Frontal cortex (tissue), 4 donors: ENCODE results near the gene CDHR5. TPM values are rescaled to one million over a fixed set of nuclear protein-coding genes. Genes with fewer than 3 reads are reported as not detected.

Experiments used
- DNase-seq, 2 donors: peaks; one replicate each; pipeline ENCODE4 v3.0.0; 2012; ENCODE audit warnings: low spot score in 2 of 2
- FAIRE-seq: peaks from 2 replicates; lab custom pipeline; 2012; peaks lifted over from hg19 to GRCh38; lab: Jason Lieb, UNC
- total RNA-seq: library from RNA; depleted of rRNA; stranded (reverse); fragments of >200 nt; gene quantifications from one replicate; pipeline ENCODE4 v1.2.3, GENCODE V29; 2014
- donor health status: control.
- donor health status: control.
- donor health status: control.

CDHR5 gene
- total RNA-seq, 1 donor from 2014 or later: not detected

DNA sequence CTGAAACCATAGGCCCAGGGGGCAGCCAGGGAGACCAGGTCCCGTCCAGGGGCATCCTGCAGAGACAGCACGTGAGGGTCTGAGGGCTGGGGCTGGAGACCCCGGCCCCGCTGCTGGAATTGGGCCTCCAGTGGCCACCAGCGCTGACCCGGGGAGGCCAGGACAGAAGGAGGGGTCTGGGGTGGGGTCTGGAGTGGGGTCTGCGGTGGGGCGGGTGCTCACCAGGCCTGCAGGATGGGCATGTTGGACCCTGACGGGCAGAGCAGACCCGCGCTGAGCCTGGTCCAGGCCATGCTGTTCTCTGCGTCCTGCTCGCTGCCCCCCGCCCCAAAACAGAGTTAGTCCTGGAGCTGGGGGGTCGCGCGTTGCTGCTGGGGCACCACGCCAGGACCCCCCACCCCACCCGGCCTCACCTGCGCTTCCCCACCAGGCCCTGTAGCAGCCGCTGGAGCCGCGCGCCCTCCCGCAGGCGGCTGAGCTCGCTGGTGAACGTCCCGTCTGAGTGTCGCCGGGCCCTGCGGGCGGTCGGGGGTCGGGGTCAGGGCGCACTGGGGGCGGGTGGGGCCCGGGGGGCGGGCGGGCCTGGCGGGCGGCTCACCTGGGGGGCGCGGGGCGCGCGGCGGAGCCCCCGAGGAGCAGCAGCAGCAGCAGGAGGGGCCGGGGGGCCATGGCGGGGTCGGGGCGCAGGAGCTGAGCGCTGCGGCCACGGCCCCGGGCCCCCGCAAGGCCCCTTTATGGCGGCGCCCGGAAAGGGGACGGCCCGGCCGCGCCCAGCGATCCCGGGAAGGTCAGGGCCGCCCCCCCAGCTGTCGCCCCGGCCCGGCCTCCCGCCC lies 1.9 kb upstream of the CDHR5 start, which contains the start of gene SCT:
TSS of gene SCT (minus strand) at position 707 of the 833 bp plus-strand sequence. CDS start at position 669, 38 bp downstream.
- DNase-seq: no peak
- no peak for FAIRE-seq

- DNase-seq (no peak), FAIRE-seq (no peak)
These were observed 997 bp upstream of the CDHR5 start for GRCh38 chr11:625636-626268.

DNA sequence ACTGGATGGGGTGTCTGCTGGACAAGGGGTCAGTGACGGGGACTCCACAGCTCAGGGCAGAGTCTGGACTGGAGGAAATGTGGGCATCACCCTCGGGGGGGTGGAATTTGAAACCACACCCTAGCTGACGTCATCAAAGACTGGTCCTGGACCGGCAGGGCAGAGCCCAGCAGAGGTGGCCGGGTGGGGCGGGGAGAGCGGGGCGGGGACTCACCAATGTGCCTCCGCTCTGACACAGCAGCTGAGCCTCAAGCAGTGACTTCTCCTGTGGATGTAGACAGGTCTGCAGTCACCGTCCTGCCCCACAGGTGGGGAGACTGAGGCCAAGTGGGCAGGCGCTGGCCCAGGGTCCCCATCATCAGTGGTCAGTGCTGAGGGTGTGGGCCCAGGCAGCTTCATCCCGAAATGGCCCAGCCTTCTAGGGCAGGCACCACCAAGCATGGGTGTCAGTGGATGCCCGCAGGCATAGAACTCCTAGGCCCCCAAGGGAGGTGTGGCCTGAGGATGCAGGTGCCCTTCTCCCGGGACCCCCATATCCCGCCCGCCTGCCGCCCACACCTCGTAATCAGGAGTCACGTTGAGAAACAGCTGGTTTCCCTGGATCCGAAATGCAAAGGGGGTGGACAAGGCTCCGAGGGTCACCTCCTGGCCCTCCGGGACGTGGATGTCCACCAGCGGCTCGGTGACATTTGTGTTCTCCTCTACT lies 603 bp downstream of the CDHR5 start:
- FAIRE-seq (no peak), DNase-seq (no peak)

- DNase-seq (no peak), FAIRE-seq (no peak)
These were observed 1.3 kb downstream of the CDHR5 start for GRCh38 chr11:623349-623869.

- DNase-seq: no peak
These were observed 2.9 kb downstream of the CDHR5 start for GRCh38 chr11:621838-622237.

DNA sequence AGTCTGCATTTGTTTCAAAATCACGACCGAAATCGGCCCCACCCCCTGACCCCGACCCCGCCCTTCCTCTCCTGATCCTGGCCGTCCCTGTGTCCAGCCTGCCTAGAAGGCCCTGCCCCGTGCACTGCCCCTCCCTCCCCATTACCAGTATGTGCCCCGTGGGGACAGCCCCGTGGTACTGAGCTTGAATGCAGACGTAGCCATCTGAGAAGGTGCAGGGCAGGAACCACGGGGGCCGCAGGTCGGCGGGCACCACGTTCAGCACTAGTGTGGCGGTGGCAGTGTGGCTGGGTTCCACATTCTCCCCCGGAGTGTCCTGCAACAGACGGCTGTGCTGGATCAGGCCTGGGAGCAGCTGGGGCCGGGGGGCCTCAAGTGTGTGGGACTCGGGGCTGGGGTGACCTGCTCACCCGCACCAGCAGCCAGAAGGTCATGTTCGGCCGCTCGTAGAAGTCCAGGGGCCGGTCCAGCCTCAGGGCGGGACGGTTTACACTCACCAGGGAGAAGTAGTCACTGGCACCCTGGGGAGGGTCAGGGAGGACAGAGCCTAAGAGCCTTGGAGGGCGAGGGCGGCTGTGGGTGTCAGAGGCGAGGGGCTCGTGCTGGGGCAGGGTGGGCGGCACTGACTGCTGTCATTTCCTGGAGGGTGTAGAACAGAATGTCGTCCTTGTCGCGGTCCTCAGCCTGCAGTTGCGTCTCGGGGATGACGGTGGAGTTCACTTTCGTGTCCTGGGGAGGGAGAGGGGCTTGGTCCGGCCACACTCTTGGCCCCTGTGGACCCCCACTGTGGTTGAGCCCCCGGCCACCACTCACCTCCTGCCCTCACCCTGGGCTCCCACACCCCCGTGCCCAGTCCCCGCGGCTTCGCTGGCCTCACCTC lies 3.6 kb downstream of the CDHR5 start:
- FAIRE-seq (no peak), DNase-seq (no peak)

More at GRCh38 chr11:621838-622237, 2.9 kb downstream of the CDHR5 start:
- no peak for FAIRE-seq

DNA sequence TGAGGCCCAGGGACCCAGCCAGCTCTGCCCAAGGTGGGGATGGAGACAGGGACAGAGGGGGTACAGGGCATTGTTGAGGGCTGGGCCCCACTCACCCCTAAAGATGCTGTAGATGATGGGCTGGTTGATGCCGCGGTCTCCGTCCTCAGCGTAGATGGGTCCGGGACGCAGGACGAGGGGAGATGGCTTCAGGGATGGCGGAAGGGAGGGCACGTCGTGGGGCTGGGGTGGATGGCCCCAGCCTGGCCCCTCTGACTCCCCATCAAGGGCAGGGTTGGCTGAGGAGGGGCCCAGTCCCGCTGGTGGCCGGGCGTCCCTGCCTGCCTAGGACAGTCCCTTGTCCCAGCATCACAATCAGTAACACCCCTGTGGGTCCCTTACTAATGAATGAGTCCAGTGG lies 4.6 kb downstream of the CDHR5 start:
- DNase-seq (no peak), FAIRE-seq (no peak)

DNA sequence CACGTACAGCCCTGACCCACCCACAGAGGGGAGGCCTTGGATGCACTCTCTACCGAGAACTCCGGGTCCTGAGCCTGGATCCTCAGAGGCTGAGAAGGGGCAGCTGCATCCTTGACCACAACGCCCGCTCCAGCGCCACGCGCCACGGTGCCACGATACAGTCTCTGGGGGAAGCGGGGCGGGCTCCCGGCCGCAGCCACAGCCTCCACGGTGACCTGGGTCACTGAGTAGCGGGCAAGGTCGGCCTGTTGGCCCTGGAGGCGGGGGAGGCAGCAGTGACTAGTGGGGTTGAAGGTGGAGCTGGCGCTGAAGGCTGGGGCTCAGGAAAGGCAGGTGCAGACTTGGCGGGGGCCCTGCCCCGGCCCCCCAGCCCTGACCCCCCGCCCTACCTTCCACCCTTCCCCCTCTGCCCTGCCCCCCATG lies 5.1 kb downstream of the CDHR5 start:
- FAIRE-seq (no peak), DNase-seq (no peak)

GRCh38 chr11:618856-619627 lies 5.7 kb downstream of the CDHR5 start:
- FAIRE-seq (no peak), DNase-seq (no peak)

DNA sequence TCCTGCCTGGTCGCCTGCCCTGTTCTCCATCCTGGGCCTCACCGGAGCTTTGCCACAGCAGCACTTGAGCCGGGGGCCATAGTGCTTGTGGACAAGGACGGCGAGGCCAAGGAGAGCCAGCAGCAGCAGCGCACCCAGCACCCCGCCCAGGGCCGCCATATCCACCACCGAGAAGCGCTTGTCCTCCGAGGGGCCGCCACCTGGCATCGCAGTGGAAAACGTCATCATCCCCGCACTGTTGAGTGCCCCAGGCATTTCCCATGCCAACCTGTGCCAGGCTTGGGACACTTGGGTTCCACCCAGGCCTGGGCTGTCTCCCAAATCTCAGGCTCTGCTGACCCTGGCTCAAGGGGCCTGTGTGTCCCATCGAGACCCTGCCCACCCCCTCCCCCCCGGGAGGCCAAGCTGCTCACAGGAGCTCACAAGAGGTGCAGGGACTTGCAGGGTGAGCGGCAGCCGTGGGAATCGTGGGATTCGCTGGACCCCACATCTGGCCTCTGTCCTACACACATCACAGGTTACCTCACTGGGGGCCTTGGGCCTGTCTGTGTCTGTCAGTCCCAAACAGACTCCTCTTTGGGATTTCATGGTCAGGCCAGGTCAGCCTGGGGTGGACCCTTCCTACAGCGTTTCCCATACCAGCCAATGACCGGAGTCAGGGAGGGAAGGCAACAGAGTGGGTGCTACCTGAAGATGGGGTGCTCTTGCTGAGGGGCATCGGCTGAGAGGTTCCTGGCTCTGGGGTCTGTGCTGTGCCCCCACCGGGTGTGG lies 6.7 kb downstream of the CDHR5 start:
- no peak for FAIRE-seq
- DNase-seq: no peak

DNA sequence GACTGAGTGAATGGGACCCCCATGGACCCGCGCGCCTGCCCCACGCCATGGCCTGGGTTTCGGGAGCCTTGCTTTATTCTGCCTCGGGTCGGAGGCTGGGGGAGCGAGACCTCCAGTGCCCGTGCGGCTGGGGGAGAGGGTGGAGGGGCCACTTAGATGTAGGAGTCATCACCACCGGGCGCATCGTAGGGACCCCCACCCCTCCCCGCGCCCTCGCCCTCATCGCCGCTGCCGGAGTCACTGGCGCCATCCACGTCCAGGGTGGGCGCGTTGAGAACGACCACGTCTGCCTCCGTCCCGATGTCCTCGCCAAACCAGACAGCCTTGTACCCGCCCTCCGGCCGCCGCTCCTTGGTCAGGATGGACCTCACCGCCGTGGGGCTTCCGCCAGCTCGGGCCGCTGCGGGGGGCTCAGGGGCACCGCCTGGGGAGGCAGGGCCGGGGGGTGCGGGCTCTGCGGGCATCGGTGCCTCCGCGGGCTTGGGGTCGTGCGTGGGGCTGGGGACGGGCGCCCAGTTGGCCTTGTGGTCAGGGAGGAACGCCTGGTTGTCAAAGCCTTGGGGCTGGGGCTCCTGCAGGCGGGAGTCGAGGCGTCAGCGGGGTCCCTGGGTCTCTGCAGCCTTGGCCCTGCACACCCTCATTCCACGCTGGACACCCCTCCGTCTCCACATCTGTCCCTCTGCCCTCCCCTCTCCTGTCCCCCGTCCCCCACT lies 7.4 kb downstream of the CDHR5 start:
- no peak for FAIRE-seq
- DNase-seq: no peak

GRCh38 chr11:616320-617198 lies 8.2 kb downstream of the CDHR5 start:
- FAIRE-seq: no peak
- no peak for DNase-seq

- DNase-seq (peak; percentile 93 to 94), FAIRE-seq (no peak)
These were observed 9.0 kb downstream of the CDHR5 start, which contains the start of gene IRF7 for GRCh38 chr11:615504-616319. Gene IRF7 (minus strand): TSS chr11:615950. CDS start chr11:615364, 586 bp downstream.

GRCh38 chr11:614623-615503 lies 9.9 kb downstream of the CDHR5 start:
- no peak for DNase-seq
- no peak for FAIRE-seq
